ENCODE data around the gene PIP4P1.

DNA sequence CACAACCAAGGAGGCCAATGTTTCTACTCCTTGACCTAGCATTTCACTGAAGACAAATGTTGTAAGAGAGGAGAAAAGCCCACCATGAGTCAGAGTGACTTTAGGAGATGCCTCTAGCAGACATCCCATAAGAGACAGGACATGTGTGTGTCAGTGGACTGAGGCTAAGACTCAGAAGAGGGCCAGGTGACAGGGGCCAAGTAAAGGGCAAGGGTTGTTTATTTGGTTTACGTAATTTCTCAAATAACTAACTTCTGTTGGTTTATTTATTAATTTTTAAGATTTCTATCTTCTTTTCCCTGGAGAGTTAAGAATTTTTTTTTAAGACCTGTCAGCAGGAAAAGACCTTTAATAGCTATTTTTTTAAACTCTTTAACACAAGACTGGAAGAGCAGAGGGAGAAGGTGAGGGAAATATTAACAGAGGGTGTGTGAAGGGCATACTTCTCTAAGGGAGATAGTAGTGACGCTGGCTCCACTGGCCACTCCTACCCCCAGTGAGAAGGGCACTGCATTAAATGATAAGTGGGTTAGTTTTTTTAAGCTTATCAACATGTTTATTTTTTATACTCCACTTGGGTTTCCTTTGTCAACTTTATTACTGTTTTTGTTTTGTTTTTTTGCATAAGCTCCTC, 11.4 kb upstream of the PIP4P1 start:
- TF ChIP-seq, protein P1, sequence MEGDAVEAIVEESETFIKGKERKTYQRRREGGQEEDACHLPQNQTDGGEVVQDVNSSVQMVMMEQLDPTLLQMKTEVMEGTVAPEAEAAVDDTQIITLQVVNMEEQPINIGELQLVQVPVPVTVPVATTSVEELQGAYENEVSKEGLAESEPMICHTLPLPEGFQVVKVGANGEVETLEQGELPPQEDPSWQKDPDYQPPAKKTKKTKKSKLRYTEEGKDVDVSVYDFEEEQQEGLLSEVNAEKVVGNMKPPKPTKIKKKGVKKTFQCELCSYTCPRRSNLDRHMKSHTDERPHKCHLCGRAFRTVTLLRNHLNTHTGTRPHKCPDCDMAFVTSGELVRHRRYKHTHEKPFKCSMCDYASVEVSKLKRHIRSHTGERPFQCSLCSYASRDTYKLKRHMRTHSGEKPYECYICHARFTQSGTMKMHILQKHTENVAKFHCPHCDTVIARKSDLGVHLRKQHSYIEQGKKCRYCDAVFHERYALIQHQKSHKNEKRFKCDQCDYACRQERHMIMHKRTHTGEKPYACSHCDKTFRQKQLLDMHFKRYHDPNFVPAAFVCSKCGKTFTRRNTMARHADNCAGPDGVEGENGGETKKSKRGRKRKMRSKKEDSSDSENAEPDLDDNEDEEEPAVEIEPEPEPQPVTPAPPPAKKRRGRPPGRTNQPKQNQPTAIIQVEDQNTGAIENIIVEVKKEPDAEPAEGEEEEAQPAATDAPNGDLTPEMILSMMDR (IDR thresholded peaks at IDR 0.05 in 2 of 3, conservative IDR thresholded peaks at IDR 0.05 in 1 of 3; ENCODE audit: control insufficient read depth in 2 of 3, extremely low read depth in 1 of 3, insufficient read depth in 1 of 3, low read depth in 3 of 3, low read length in 3 of 3) = no peak
- TF ChIP-seq SP1 (IDR thresholded peaks at IDR 0.05; ENCODE audit: low read depth, low read length) = no peak
- TF ChIP-seq POLR2AphosphoS5 (IDR thresholded peaks at IDR 0.05; ENCODE audit: low read length) = no peak
- no peak for TF ChIP-seq CHD1 (IDR thresholded peaks at IDR 0.05; ENCODE audit: low read depth, low read length)
- TF ChIP-seq, protein P2, sequence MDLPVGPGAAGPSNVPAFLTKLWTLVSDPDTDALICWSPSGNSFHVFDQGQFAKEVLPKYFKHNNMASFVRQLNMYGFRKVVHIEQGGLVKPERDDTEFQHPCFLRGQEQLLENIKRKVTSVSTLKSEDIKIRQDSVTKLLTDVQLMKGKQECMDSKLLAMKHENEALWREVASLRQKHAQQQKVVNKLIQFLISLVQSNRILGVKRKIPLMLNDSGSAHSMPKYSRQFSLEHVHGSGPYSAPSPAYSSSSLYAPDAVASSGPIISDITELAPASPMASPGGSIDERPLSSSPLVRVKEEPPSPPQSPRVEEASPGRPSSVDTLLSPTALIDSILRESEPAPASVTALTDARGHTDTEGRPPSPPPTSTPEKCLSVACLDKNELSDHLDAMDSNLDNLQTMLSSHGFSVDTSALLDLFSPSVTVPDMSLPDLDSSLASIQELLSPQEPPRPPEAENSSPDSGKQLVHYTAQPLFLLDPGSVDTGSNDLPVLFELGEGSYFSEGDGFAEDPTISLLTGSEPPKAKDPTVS (IDR thresholded peaks at IDR 0.05; ENCODE audit: low read depth, low read length) = no peak
- TF ChIP-seq EZH2 (IDR thresholded peaks at IDR 0.05; ENCODE audit: borderline replicate concordance, control insufficient read depth, low read depth, low read length) = no peak
- TF ChIP-seq HDGF (IDR thresholded peaks at IDR 0.05) = no peak
- TF ChIP-seq ASH2L (IDR thresholded peaks at IDR 0.05; ENCODE audit: borderline replicate concordance, low read depth) = no peak
- TF ChIP-seq ZNF274 (IDR thresholded peaks at IDR 0.05; ENCODE audit: insufficient read depth, insufficient read length) = no peak
- TF ChIP-seq ZNF622 (IDR thresholded peaks at IDR 0.05) = no peak
